Activated CD8-positive, alpha-beta T cell treated with anti-CD3 and anti-CD28 coated beads for 36 hours (primary cell): ENCODE results near the gene NMRK2. TPM values are rescaled to one million over a fixed set of nuclear protein-coding genes. Genes with fewer than 3 reads are reported as not detected.

Experiments
- ATAC-seq: fragments of 200-7000 bp; cut with Tn5 transposase; one replicate; pipeline ENCODE4 v1.10.0; 2021; ENCODE audit warnings: mild to moderate bottlenecking, moderate library complexity
- CTCF ChIA-PET: fragments of 350-600 bp; sonication (Branson Sonifier 250); formaldehyde crosslinking; loops from one replicate; lab custom pipeline; 2021; ENCODE audit warnings: antibody characterized with exemption; lab: Charles Lee
- POLR2A ChIA-PET: fragments of 350-600 bp; sonication (Branson Sonifier 250); formaldehyde crosslinking; loops from one replicate; lab custom pipeline; 2021; ENCODE audit warnings: antibody characterized with exemption; lab: Charles Lee
- DNase-seq: peaks from one replicate; pipeline ENCODE4 v3.0.0-alpha.2; 2020
- H3K27ac Mint-ChIP-seq: one replicate; pipeline ENCODE4 v1.8.0; 2021; ENCODE audit warnings: mild to moderate bottlenecking, mixed read lengths
- H3K27me3 Mint-ChIP-seq: one replicate; pipeline ENCODE4 v1.8.0; 2021; ENCODE audit warnings: mixed read lengths
- H3K36me3 Mint-ChIP-seq: one replicate; pipeline ENCODE4 v1.8.0; 2021; ENCODE audit warnings: low read depth, mixed read lengths
- H3K4me1 Mint-ChIP-seq: one replicate; pipeline ENCODE4 v1.8.0; 2021; ENCODE audit warnings: low read depth, mixed read lengths
- H3K4me3 Mint-ChIP-seq: one replicate; pipeline ENCODE4 v1.8.0; 2021; ENCODE audit warnings: mild to moderate bottlenecking, moderate library complexity, mixed read lengths
- H3K9me3 Mint-ChIP-seq: one replicate; pipeline ENCODE4 v1.8.0; 2021; ENCODE audit warnings: mixed read lengths
- CTCF ChIP-seq: fragments of 200-600 bp; IDR thresholded peaks from one replicate; pipeline ENCODE4 v1.8.0; 2022; ENCODE audit warnings: antibody characterized with exemption, mild to moderate bottlenecking
- intact Hi-C: fragments of 100-400 bp; cut with micrococcal nuclease; formaldehyde crosslinking; loops from one replicate; pipeline ENCODE4 v1.10.0; 2022
- total RNA-seq, 2 experiments: library from RNA; stranded (reverse); gene quantifications; one replicate each; pipeline ENCODE4 v1.2.3, GENCODE V29; 2021

NMRK2 gene
- total RNA-seq, 2 experiments from 2014 or later = not detected

GRCh38 chr19:3975144-3975543 lies 42.3 kb downstream of the NMRK2 start:
- POLR2A ChIA-PET = interaction anchor here (1.1 to 3.5 kb wide), 3 partner anchors 9 to 15 kb away, joined by 3 to 78 read pairs (median 6); partner anchors contain the start of gene EEF2
- Mint-ChIP-seq H3K4me3 (no peak overlapping the region), H3K4me1 (peaks cover 16% of the 10 kb centered on the region), H3K27ac (no peak overlapping the region), H3K9me3 (no peaks in the 10 kb centered on the region), H3K36me3 (peaks cover 37% of the 10 kb centered on the region), H3K27me3 (no peaks in the 10 kb centered on the region)
- DNase-seq = no peak
- intact Hi-C loops = no loop called here
- no peak for ATAC-seq
- no peak for TF ChIP-seq CTCF
- CTCF ChIA-PET = interaction anchor here (1.2 to 1.3 kb wide), 2 partner anchors 10 to 12 kb away, joined by 4 to 5 read pairs; partner anchors contain the start of gene EEF2

- POLR2A ChIA-PET = interaction anchor here (0.6 to 3.5 kb wide), 4 partner anchors 9 to 101 kb away, joined by 3 to 78 read pairs (median 4); partner anchors contain the start of gene EEF2
- Mint-ChIP-seq H3K4me3 (peak overlapping the region; percentile 15), H3K36me3 (peaks cover 41% of the 10 kb centered on the region)
Observed at GRCh38 chr19:3975637-3976087, 42.8 kb downstream of the NMRK2 start.

GRCh38 chr19:3976495-3977241 lies 43.8 kb downstream of the NMRK2 start:
- H3K4me3 Mint-ChIP-seq = no peak overlapping the region
- no peak for TF ChIP-seq CTCF
- H3K4me1 Mint-ChIP-seq = peaks cover 14% of the 10 kb centered on the region
- POLR2A ChIA-PET = interaction anchor here (0.6 to 3.5 kb wide), 5 partner anchors 8 to 102 kb away, joined by 3 to 78 read pairs (median 3); partner anchors contain the start of gene EEF2
- H3K36me3 Mint-ChIP-seq = peaks cover 51% of the 10 kb centered on the region
- no peaks in the 10 kb centered on the region for H3K9me3 Mint-ChIP-seq
- ATAC-seq (no peak), DNase-seq (no peak)
- no peak overlapping the region for H3K27ac Mint-ChIP-seq
- intact Hi-C loops = no loop called here
- CTCF ChIA-PET = interaction anchor here (0.6 kb wide), 1 partner anchor 832 kb away, joined by 3 read pairs; no protein-coding TSS in a partner anchor
- H3K27me3 Mint-ChIP-seq = no peaks in the 10 kb centered on the region

More at GRCh38 chr19:3975637-3976087, 42.8 kb downstream of the NMRK2 start:
- no peak for TF ChIP-seq CTCF
- intact Hi-C loops = no loop called here
- no peaks in the 10 kb centered on the region for H3K9me3 Mint-ChIP-seq
- DNase-seq = no peak
- H3K27me3 Mint-ChIP-seq = no peaks in the 10 kb centered on the region
- peaks cover 12% of the 10 kb centered on the region for H3K4me1 Mint-ChIP-seq
- ATAC-seq = no peak
- CTCF ChIA-PET = interaction anchor here (1.2 to 1.3 kb wide), 2 partner anchors 10 to 12 kb away, joined by 4 to 5 read pairs; partner anchors contain the start of gene EEF2
- no peak overlapping the region for H3K27ac Mint-ChIP-seq

- intact Hi-C loops = no loop called here
- peaks cover 59% of the 10 kb centered on the region for H3K36me3 Mint-ChIP-seq
- ATAC-seq (no peak), DNase-seq (no peak)
- no peaks in the 10 kb centered on the region for H3K27me3 Mint-ChIP-seq
- H3K27ac Mint-ChIP-seq = peak overlapping the region; percentile 48
- no peak overlapping the region for H3K4me3 Mint-ChIP-seq
- ChIA-PET POLR2A (interaction anchor here (0.6 to 3.5 kb wide), 5 partner anchors 7 to 421 kb away, joined by 3 to 78 read pairs (median 6); partner anchors contain the start of gene EEF2), CTCF (no interaction called here)
- no peaks in the 10 kb centered on the region for H3K9me3 Mint-ChIP-seq
- no peak for TF ChIP-seq CTCF
- peaks cover 22% of the 10 kb centered on the region for H3K4me1 Mint-ChIP-seq
Observed at GRCh38 chr19:3977242-3978143, 44.6 kb downstream of the NMRK2 start.
